HG03108 (cell line): ENCODE results near the gene EPB41L1.

ENCODE experiments used
- ATAC-seq: cut with Tn5 transposase; IDR thresholded peaks from one replicate; pipeline ENCODE4 v1.9.1; 2021; ENCODE audit warnings: moderate library complexity; ENCODE audit not compliant: unreplicated experiment

The EPB41L1 gene

DNA sequence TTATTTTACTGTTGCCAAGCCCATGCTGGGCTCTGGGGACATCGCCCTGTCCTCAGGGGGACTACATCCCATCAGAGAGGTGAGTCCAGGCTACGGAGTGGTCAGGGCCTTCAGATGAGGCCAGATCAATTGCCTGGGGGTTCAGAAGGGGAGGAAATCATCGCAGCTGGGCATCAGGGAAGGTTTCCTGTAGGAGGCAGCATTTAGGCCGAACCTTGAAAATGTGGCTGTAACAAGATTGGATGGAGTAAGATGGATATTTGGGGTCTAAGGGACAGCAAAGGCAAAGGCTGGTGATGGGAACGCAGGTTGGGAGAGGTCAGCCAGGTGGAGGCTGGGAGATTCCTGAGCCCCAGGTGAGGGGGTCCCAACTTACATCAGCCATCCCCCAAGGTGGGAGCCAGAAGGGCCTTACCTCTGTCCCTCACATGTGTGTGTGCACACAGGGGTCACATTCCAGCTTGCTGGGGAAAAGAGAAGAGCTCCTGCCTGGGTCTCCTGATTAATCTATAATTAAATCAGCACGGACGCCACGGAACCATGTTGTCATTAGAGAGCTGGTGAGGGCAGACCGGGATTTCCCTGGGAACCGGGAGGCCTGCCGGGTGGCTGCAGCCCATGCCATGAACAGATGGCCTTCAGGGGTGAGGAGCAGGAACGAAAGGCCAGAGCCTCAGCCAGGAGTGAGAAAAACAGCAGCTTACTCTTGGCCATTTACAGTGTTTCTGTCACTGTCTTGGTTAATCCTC lies 121.1 kb downstream of the EPB41L1 start:
- no peak for ATAC-seq

DNA sequence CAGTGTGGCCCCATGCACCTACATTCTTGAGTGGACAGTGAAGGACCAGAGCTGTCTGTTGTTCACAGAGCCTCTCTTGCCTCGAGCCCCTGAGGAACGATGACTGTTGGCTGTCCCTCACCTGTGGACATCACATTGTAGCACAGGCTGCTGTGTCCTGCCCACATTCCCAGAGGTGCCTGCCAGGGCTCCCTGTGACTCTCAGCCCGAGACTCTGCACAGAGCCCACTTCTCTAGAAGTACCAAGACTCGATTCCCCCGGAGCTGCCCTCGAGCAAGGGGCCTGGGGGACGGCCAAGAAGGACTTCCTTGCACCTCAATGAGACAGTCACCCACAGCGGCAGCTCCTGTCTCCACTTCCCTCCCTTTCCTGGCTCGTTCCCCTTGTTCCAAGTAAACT lies 123.0 kb downstream of the EPB41L1 start:
- ATAC-seq = no peak

DNA sequence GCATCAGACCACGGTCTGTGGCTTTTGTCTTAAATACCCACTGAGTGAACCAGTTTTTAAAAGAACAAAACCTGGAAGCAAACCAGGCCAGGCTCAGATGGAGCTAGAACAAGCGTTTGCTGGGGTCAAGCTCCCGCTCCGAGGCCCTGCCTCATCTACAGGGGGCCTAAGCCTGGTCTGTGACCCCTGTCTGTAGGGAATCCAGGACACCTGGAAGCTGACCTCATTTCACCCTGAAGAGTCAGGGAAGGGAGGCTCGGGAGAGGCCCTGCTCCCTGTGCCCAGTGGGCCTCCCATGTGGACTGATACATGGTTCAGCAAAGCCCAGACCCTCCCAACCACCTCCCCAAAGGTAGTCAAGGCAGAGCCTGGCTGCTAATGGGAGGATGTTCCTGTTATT lies 124.8 kb downstream of the EPB41L1 start:
- ATAC-seq = no peak

DNA sequence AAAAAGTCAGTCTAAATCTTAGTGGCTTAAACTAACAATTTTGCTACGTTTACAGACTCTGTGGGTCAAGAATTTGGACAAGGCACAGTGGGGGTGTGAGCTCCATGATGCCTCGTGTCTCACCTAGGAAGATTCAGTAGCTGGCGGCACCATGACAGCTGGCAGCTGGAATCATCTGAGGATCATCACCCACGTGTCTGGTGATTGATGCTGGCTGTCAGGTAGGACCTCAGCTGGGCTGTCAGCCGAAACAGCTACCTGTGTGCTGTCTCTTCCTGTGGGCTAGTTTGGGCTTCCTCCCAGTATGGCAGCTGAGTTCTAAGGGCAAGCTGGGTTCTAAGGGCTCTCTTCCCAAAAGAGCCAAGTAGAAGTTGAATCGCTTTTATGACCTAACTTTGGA lies 125.2 kb downstream of the EPB41L1 start:
- ATAC-seq = no peak

- ATAC-seq = no peak
Observed at GRCh38 chr20:36281785-36282380, 127.3 kb downstream of the EPB41L1 start.
